ENCODE results near the gene BTG4. TPM values are rescaled to one million over a fixed set of nuclear protein-coding genes. Genes with fewer than 3 reads are reported as not detected.
A peak's percentile ranks its signal among the peaks of the same experiment; 100 is the strongest.

The BTG4 gene
- total and polyA plus RNA-seq, 2 experiments from 2014 or later = not detected

DNA sequence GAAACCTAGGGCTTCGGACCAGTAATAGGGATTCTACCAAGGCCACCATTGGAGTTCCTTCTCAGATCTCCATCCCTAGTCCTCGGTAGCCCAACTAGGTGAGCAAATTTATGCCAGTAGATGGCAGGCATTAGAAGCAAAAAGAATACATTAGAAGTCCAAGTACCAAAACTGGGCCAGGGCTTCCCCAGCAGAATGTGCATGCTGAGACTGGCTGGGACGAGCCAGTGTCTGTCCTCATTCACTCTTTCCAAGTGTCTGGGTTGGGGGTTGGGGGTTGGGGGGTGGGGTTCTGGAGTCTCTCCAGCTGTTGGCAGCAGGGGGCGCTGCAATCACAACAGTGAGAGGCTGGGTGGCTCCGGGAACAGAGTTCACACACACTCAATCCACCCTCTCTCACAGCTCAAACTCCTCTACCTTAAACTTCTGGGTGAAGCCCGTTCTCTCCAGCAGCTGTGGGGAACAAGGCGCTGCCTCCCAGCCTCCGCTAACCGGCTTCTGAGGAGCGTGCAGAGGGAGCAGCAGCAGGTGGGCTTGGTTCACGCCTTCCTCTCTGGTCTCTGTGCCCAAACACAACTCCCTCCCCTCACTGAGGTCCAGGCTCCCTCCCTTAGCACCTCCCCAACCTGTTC is 57.5 kb downstream of the BTG4 start:
- Histone ChIP-seq H3K4me2 (peak overlapping the region; percentile 50), H3K27me3 (peaks cover 5% of the 10 kb centered on the region), H3K4me1 (ENCODE audit: insufficient read depth) (no peaks in the 10 kb centered on the region), H3K36me3 (replicated peaks; ENCODE audit: insufficient read depth, low read depth) (no peaks in the 10 kb centered on the region), H4K20me1 (ENCODE audit: insufficient read depth, poor library complexity, severe bottlenecking) (no peaks in the 10 kb centered on the region), H3K4me3 (no peak overlapping the region), H3K9me3 (ENCODE audit: low read depth) (no peaks in the 10 kb centered on the region), H2AFZ (no peak overlapping the region), H3K79me2 (no peaks in the 10 kb centered on the region), H3K27ac (no peak overlapping the region), H3K9me2 (replicated peaks; ENCODE audit: insufficient read depth) (no peaks in the 10 kb centered on the region)
- WGBS (ENCODE audit: low lambda C conversion rate, missing lambda C conversion rate) = 37% methylated on average over 10 of the region's 11 CpGs
- DNase-seq (ENCODE audit: low spot score) = peak; percentile 78
- TF ChIP-seq, protein P1, sequence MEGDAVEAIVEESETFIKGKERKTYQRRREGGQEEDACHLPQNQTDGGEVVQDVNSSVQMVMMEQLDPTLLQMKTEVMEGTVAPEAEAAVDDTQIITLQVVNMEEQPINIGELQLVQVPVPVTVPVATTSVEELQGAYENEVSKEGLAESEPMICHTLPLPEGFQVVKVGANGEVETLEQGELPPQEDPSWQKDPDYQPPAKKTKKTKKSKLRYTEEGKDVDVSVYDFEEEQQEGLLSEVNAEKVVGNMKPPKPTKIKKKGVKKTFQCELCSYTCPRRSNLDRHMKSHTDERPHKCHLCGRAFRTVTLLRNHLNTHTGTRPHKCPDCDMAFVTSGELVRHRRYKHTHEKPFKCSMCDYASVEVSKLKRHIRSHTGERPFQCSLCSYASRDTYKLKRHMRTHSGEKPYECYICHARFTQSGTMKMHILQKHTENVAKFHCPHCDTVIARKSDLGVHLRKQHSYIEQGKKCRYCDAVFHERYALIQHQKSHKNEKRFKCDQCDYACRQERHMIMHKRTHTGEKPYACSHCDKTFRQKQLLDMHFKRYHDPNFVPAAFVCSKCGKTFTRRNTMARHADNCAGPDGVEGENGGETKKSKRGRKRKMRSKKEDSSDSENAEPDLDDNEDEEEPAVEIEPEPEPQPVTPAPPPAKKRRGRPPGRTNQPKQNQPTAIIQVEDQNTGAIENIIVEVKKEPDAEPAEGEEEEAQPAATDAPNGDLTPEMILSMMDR (IDR thresholded peaks at IDR 0.05; ENCODE audit: poor library complexity) = peak; percentile 69
- no peak for TF ChIP-seq EZH2 (IDR thresholded peaks at IDR 0.05; ENCODE audit: borderline replicate concordance)

DNA sequence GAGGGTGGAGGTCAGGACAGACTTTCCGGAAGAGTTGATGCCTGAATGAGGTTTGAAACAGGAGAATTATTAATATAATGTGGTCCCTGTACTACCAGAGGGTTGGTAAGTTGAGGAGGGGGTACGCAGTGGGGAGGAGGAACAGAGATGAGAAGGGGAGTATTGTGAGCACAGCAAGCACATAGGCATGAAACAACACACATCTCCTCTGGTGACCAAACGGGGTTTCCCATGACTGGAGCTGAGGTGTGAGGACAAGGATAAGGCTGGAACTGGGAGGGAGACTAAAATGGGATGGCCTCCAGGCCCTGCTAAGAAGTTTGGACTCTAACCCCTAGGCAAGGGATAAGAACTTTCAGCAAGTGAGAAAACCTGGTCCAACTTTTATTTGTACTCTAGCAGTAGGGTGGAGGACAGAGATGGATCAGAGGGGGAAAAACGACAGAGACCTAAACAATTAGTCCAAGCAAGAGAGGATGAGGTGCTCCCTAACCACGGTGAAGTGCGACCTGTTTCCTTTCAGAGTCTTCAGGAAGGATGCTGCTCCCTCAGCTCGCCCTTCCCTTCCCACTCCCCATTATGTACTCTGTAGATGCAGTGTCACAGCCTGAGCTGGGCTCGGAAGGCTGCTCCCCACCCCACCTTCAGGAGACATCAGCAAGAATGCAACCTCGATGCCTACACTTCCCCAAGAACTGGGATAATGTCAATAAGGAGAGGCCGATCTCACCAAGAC is 59.2 kb downstream of the BTG4 start:
- no peak for TF ChIP-seq EZH2phosphoT487 (IDR thresholded peaks at IDR 0.05; ENCODE audit: low read depth, severe bottlenecking, unreplicated experiment)
- TF ChIP-seq, protein P1 (IDR thresholded peaks at IDR 0.05; ENCODE audit: poor library complexity) = no peak
- no peak for TF ChIP-seq EZH2 (IDR thresholded peaks at IDR 0.05; ENCODE audit: borderline replicate concordance)
- no peaks in the 10 kb centered on the region for H3K79me2 ChIP-seq
- H3K9me3 ChIP-seq (ENCODE audit: low read depth) = no peaks in the 10 kb centered on the region
- H3K4me2 ChIP-seq = no peak overlapping the region
- H4K20me1 ChIP-seq (ENCODE audit: insufficient read depth, poor library complexity, severe bottlenecking) = no peaks in the 10 kb centered on the region
- no peak overlapping the region for H3K4me3 ChIP-seq
- H3K27me3 ChIP-seq = no peaks in the 10 kb centered on the region
- H3K27ac ChIP-seq = no peak overlapping the region
- H3K36me3 ChIP-seq (replicated peaks; ENCODE audit: insufficient read depth, low read depth) = no peaks in the 10 kb centered on the region
- H3K9me2 ChIP-seq (replicated peaks; ENCODE audit: insufficient read depth) = no peaks in the 10 kb centered on the region
- no peak for DNase-seq (ENCODE audit: low spot score)
- H3K4me1 ChIP-seq (ENCODE audit: insufficient read depth) = no peaks in the 10 kb centered on the region
- WGBS (ENCODE audit: low lambda C conversion rate, missing lambda C conversion rate) = 85% methylated on average over 10 of the region's 10 CpGs
- no peak overlapping the region for H2AFZ ChIP-seq

- Histone ChIP-seq H3K36me3 (replicated peaks; ENCODE audit: insufficient read depth, low read depth) (no peaks in the 10 kb centered on the region), H4K20me1 (ENCODE audit: insufficient read depth, poor library complexity, severe bottlenecking) (no peaks in the 10 kb centered on the region), H3K79me2 (no peaks in the 10 kb centered on the region), H3K27me3 (no peaks in the 10 kb centered on the region), H3K4me2 (no peak overlapping the region), H3K4me1 (ENCODE audit: insufficient read depth) (no peaks in the 10 kb centered on the region), H3K4me3 (no peak overlapping the region), H2AFZ (no peak overlapping the region), H3K9me2 (replicated peaks; ENCODE audit: insufficient read depth) (no peaks in the 10 kb centered on the region), H3K9me3 (ENCODE audit: low read depth) (no peaks in the 10 kb centered on the region), H3K27ac (no peak overlapping the region)
- WGBS (ENCODE audit: low lambda C conversion rate, missing lambda C conversion rate) = 88% methylated on average over 6 of the region's 6 CpGs
- TF ChIP-seq EZH2 (IDR thresholded peaks at IDR 0.05; ENCODE audit: borderline replicate concordance) (no peak), EZH2phosphoT487 (IDR thresholded peaks at IDR 0.05; ENCODE audit: low read depth, severe bottlenecking, unreplicated experiment) (no peak)
- TF ChIP-seq, protein P1 (IDR thresholded peaks at IDR 0.05; ENCODE audit: poor library complexity) = no peak
- DNase-seq (ENCODE audit: low spot score) = no peak
Observed at GRCh38 chr11:111452146-111452545, 60.0 kb downstream of the BTG4 start.
